ENCODE data around the gene CLCN6. TPM values are rescaled to one million over a fixed set of nuclear protein-coding genes. Genes with fewer than 3 reads are reported as not detected.

Gene CLCN6
- total and polyA plus RNA-seq, 2 donors (not counting 1 experiment from before 2014, with no cell fraction given) = 35.0 to 99.8 TPM

GRCh38 chr1:11833497-11833896 is 27.5 kb downstream of the CLCN6 start:
- Histone ChIP-seq H3K4me1 (ENCODE audit: control insufficient read depth in 2 of 2, insufficient read depth in 2 of 2, low read length in 2 of 2) (no peaks in the 10 kb centered on the region), H3K4me3 (ENCODE audit: control extremely low read depth in 1 of 5, extremely low read depth in 1 of 5, insufficient read depth in 1 of 5, low read depth in 2 of 5, low read length in 4 of 5) (no peak overlapping the region), H3K36me3 (replicated peaks in 1 of 2; ENCODE audit: control extremely low read depth in 1 of 2, control insufficient read depth in 1 of 2, extremely low read depth in 1 of 2, insufficient read depth in 2 of 2, low read length in 1 of 2) (peaks cover 0 to 90% of the 10 kb centered on the region in 2 experiments), H3K4me2 (replicated peaks; ENCODE audit: low read depth, low read length, poor library complexity, severe bottlenecking) (no peak overlapping the region), H3K79me2 (ENCODE audit: control insufficient read depth, insufficient read depth, low read length) (peaks cover 3% of the 10 kb centered on the region), H3K9me3 (ENCODE audit: control extremely low read depth in 1 of 3, control insufficient read depth in 2 of 3, insufficient read depth in 1 of 3, low read length in 2 of 3) (no peaks in the 10 kb centered on the region), H3K9ac (ENCODE audit: low read length) (no peak overlapping the region), H2AFZ (ENCODE audit: insufficient read depth, low read depth, low read length, poor library complexity, severe bottlenecking) (no peak overlapping the region), H3K27ac (ENCODE audit: low read length in 2 of 2) (no peak overlapping the region), H4K20me1 (ENCODE audit: control insufficient read depth, insufficient read depth, low read length, poor library complexity, severe bottlenecking) (peaks cover 3% of the 10 kb centered on the region), H3K27me3 (replicated peaks in 1 of 4; ENCODE audit: control extremely low read depth in 1 of 4, control insufficient read depth in 3 of 4, insufficient read depth in 4 of 4, low read length in 3 of 4) (no peaks in the 10 kb centered on the region)
- CTCF ChIA-PET = interaction anchor here (1.5 kb wide), 1 partner anchor 134 kb away, joined by 3 read pairs; no protein-coding TSS in a partner anchor
- 94% methylated on average over 7 of the region's 8 CpGs for WGBS (ENCODE audit: insufficient coverage)
- Mint-ChIP-seq H3K9me3 (ENCODE audit: insufficient read depth) (no peaks in the 10 kb centered on the region), H3K27ac (no peak overlapping the region), H3K4me3 (no peak overlapping the region), H3K27me3 (no peaks in the 10 kb centered on the region), H3K4me1 (peaks cover 2% of the 10 kb centered on the region)
- POLR2A ChIA-PET = interaction anchor here (0.7 kb wide), 1 partner anchor 19 kb away, joined by 4 read pairs; no protein-coding TSS in a partner anchor
- DNase-seq = no peak
- ATAC-seq (ENCODE audit: low read depth) = no peak
- no peak for TF ChIP-seq EZH2 (IDR thresholded peaks at IDR 0.05; ENCODE audit: borderline replicate concordance, insufficient read depth, low read depth, low read length, poor library complexity, severe bottlenecking)
- TF ChIP-seq CTCF (IDR thresholded peaks at IDR 0.05) = no peak
- intact Hi-C loops (cut with micrococcal nuclease) = no loop called here

- H3K27ac ChIP-seq (ENCODE audit: low read length in 2 of 2) = no peak overlapping the region
- H3K4me1 Mint-ChIP-seq = peaks cover 6% of the 10 kb centered on the region
- ChIA-PET CTCF (interaction anchor here (1.5 kb wide), 1 partner anchor 133 kb away, joined by 3 read pairs; no protein-coding TSS in a partner anchor), POLR2A (interaction anchor here (0.7 kb wide), 1 partner anchor 19 kb away, joined by 4 read pairs; no protein-coding TSS in a partner anchor)
- no peak overlapping the region for H3K4me3 ChIP-seq (ENCODE audit: control extremely low read depth in 1 of 5, extremely low read depth in 1 of 5, insufficient read depth in 1 of 5, low read depth in 2 of 5, low read length in 4 of 5)
- no peak overlapping the region for H3K9ac ChIP-seq (ENCODE audit: low read length)
- TF ChIP-seq EZH2 (IDR thresholded peaks at IDR 0.05; ENCODE audit: borderline replicate concordance, insufficient read depth, low read depth, low read length, poor library complexity, severe bottlenecking) (no peak), CTCF (IDR thresholded peaks at IDR 0.05) (no peak)
- peaks cover 7% of the 10 kb centered on the region for H4K20me1 ChIP-seq (ENCODE audit: control insufficient read depth, insufficient read depth, low read length, poor library complexity, severe bottlenecking)
- H3K36me3 ChIP-seq (replicated peaks in 1 of 2; ENCODE audit: control extremely low read depth in 1 of 2, control insufficient read depth in 1 of 2, extremely low read depth in 1 of 2, insufficient read depth in 2 of 2, low read length in 1 of 2) = peaks cover 0 to 90% of the 10 kb centered on the region in 2 experiments
- H3K4me2 ChIP-seq (replicated peaks; ENCODE audit: low read depth, low read length, poor library complexity, severe bottlenecking) = no peak overlapping the region
- H3K9me3 Mint-ChIP-seq (ENCODE audit: insufficient read depth) = no peaks in the 10 kb centered on the region
- H3K27me3 ChIP-seq (replicated peaks in 1 of 4; ENCODE audit: control extremely low read depth in 1 of 4, control insufficient read depth in 3 of 4, insufficient read depth in 4 of 4, low read length in 3 of 4) = no peaks in the 10 kb centered on the region
- no peak overlapping the region for H2AFZ ChIP-seq (ENCODE audit: insufficient read depth, low read depth, low read length, poor library complexity, severe bottlenecking)
- no peaks in the 10 kb centered on the region for H3K4me1 ChIP-seq (ENCODE audit: control insufficient read depth in 2 of 2, insufficient read depth in 2 of 2, low read length in 2 of 2)
- ATAC-seq (ENCODE audit: low read depth) (no peak), DNase-seq (no peak)
- no peak overlapping the region for H3K27ac Mint-ChIP-seq
- H3K9me3 ChIP-seq (ENCODE audit: control extremely low read depth in 1 of 3, control insufficient read depth in 2 of 3, insufficient read depth in 1 of 3, low read length in 2 of 3) = no peaks in the 10 kb centered on the region
- 98% methylated on average over 13 of the region's 13 CpGs for WGBS (ENCODE audit: insufficient coverage)
- intact Hi-C loops (cut with micrococcal nuclease) = no loop called here
- H3K79me2 ChIP-seq (ENCODE audit: control insufficient read depth, insufficient read depth, low read length) = peaks cover 3% of the 10 kb centered on the region
- H3K4me3 Mint-ChIP-seq = no peak overlapping the region
- no peaks in the 10 kb centered on the region for H3K27me3 Mint-ChIP-seq
Measured at GRCh38 chr1:11833900-11834299, 27.9 kb downstream of the CLCN6 start.

Measured in B cell (primary cell).